Measurements from ENCODE around the gene BRD7.

GRCh38 chr16:50359626-50360025, 9.2 kb downstream of the BRD7 start:
- TF ChIP-seq, protein P1, sequence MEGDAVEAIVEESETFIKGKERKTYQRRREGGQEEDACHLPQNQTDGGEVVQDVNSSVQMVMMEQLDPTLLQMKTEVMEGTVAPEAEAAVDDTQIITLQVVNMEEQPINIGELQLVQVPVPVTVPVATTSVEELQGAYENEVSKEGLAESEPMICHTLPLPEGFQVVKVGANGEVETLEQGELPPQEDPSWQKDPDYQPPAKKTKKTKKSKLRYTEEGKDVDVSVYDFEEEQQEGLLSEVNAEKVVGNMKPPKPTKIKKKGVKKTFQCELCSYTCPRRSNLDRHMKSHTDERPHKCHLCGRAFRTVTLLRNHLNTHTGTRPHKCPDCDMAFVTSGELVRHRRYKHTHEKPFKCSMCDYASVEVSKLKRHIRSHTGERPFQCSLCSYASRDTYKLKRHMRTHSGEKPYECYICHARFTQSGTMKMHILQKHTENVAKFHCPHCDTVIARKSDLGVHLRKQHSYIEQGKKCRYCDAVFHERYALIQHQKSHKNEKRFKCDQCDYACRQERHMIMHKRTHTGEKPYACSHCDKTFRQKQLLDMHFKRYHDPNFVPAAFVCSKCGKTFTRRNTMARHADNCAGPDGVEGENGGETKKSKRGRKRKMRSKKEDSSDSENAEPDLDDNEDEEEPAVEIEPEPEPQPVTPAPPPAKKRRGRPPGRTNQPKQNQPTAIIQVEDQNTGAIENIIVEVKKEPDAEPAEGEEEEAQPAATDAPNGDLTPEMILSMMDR (IDR thresholded peaks at IDR 0.05; ENCODE audit: low read depth, low read length): no peak
- TF ChIP-seq EZH2phosphoT487 (IDR thresholded peaks at IDR 0.05; ENCODE audit: low read depth): no peak
